GM23338 (cell line): ENCODE results near the gene SHB. TPM values are rescaled to one million over a fixed set of nuclear protein-coding genes. Genes with fewer than 3 reads are reported as not detected.

Experiments
- ATAC-seq: fragments of 200-7000 bp; cut with Tn5 transposase; 3 replicates; pipeline ENCODE4 v1.9.1; 2020
- DNase-seq: peaks from one replicate; pipeline ENCODE4 v3.0.0-alpha.2; 2015; ENCODE audit warnings: low spot score
- H2AFZ ChIP-seq: fragments of 200-600 bp; sonication (generic); 2 replicates; pipeline ENCODE4 v1.8.0; 2016; ENCODE audit warnings: antibody characterized with exemption, mild to moderate bottlenecking, moderate library complexity
- H3F3A ChIP-seq: fragments of 200-600 bp; sonication (generic); replicated peaks from 2 replicates; pipeline ENCODE4 v1.8.0; 2017; ENCODE audit warnings: antibody characterized with exemption, mixed run types, low read depth
- H3K27ac ChIP-seq: fragments of 200-600 bp; sonication (generic); 2 replicates; pipeline ENCODE4 v1.6.1; 2016; ENCODE audit warnings: low read depth
- H3K27me3 ChIP-seq: fragments of 200-600 bp; sonication (generic); 2 replicates; pipeline ENCODE4 v1.8.0; 2016; ENCODE audit warnings: mild to moderate bottlenecking, mixed run types, moderate library complexity; ENCODE audit not compliant: insufficient read depth
- H3K36me3 ChIP-seq: fragments of 200-600 bp; sonication (generic); 2 replicates; pipeline ENCODE4 v1.8.0; 2016; ENCODE audit warnings: mild to moderate bottlenecking; ENCODE audit not compliant: insufficient read depth
- H3K4me1 ChIP-seq: fragments of 200-600 bp; sonication (generic); 2 replicates; pipeline ENCODE4 v1.8.0; 2016; ENCODE audit warnings: mild to moderate bottlenecking, moderate library complexity; ENCODE audit not compliant: insufficient read depth
- H3K4me2 ChIP-seq: fragments of 200-600 bp; sonication (generic); 2 replicates; pipeline ENCODE4 v1.7.1; 2017; ENCODE audit warnings: mixed run types
- H3K4me3 ChIP-seq: fragments of 200-600 bp; sonication (generic); 2 replicates; pipeline ENCODE4 v1.6.1; 2016; ENCODE audit warnings: mixed run types
- H3K79me2 ChIP-seq: fragments of 200-600 bp; sonication (generic); replicated peaks from 2 replicates; pipeline ENCODE4 v1.8.0; 2017; ENCODE audit warnings: mild to moderate bottlenecking; ENCODE audit not compliant: insufficient read depth
- H3K9me2 ChIP-seq: fragments of 200-600 bp; sonication (generic); 2 replicates; pipeline ENCODE4 v1.8.0; 2017; ENCODE audit not compliant: insufficient read depth
- H4K20me1 ChIP-seq: fragments of 200-600 bp; sonication (generic); replicated peaks from 2 replicates; pipeline ENCODE4 v1.8.0; 2017; ENCODE audit warnings: mild to moderate bottlenecking; ENCODE audit not compliant: insufficient read depth
- H3K27ac Mint-ChIP-seq: 2 replicates; pipeline ENCODE4 v1.8.0; 2020; ENCODE audit warnings: inconsistent platforms, mild to moderate bottlenecking, moderate library complexity, mixed read lengths
- H3K27me3 Mint-ChIP-seq: 3 replicates; pipeline ENCODE4 v1.8.0; 2022; ENCODE audit warnings: low read depth, mild to moderate bottlenecking, moderate library complexity, mixed read lengths, inconsistent platforms; ENCODE audit not compliant: insufficient read depth, poor library complexity
- H3K36me3 Mint-ChIP-seq: 3 replicates; pipeline ENCODE4 v1.8.0; 2021; ENCODE audit warnings: low read depth, mild to moderate bottlenecking, inconsistent platforms, moderate library complexity, mixed read lengths
- H3K4me1 Mint-ChIP-seq: 3 replicates; pipeline ENCODE4 v1.8.0; 2020; ENCODE audit warnings: mild to moderate bottlenecking, inconsistent platforms, mixed read lengths
- H3K4me3 Mint-ChIP-seq: 3 replicates; pipeline ENCODE4 v1.8.0; 2021; ENCODE audit warnings: moderate library complexity, mild to moderate bottlenecking, inconsistent platforms, mixed read lengths
- H3K9me3 Mint-ChIP-seq: 3 replicates; pipeline ENCODE4 v1.8.0; 2020; ENCODE audit warnings: moderate library complexity, mild to moderate bottlenecking, inconsistent platforms, mixed read lengths
- CREB1 ChIP-seq: fragments of 250-450 bp; sonication (Bioruptor Pico); IDR thresholded peaks from 2 replicates; pipeline ENCODE4 v1.5.0; 2020; ENCODE audit warnings: low read depth, mild to moderate bottlenecking, moderate library complexity
- CTCF ChIP-seq, 2 experiments: fragments of 200-600 bp in 1 of 2; sonication (generic) in 1 of 2; conservative IDR thresholded peaks; 2 replicates each; pipeline versions ENCODE4 v1.5.1 to v1.6.1; 2016 to 2017; ENCODE audit warnings: antibody characterized with exemption in 2 of 2, low read depth in 2 of 2, mild to moderate bottlenecking in 2 of 2, moderate library complexity in 1 of 2
- ETS1 ChIP-seq: IDR thresholded peaks from 2 replicates; pipeline ENCODE4 v1.6.1; 2016; ENCODE audit warnings: antibody characterized with exemption
- EZH2phosphoT487 ChIP-seq: fragments of 200-600 bp; sonication (generic); IDR thresholded peaks from one replicate; pipeline ENCODE4 v1.8.1; 2018; ENCODE audit warnings: antibody characterized with exemption; ENCODE audit not compliant: unreplicated experiment
- NANOG ChIP-seq: IDR thresholded peaks from 2 replicates; pipeline ENCODE4 v1.6.1; 2016; ENCODE audit warnings: antibody characterized with exemption, borderline replicate concordance
- POLR2AphosphoS5 ChIP-seq: IDR thresholded peaks from 2 replicates; pipeline ENCODE4 v1.6.1; 2016; ENCODE audit warnings: antibody characterized with exemption, low read depth
- STAT1 ChIP-seq: IDR thresholded peaks from one replicate; pipeline ENCODE4 v1.6.1; 2016; ENCODE audit warnings: antibody characterized with exemption; ENCODE audit not compliant: unreplicated experiment
- ZNF114 ChIP-seq: fragments of 250-450 bp; sonication (Bioruptor Pico); IDR thresholded peaks from 2 replicates; pipeline ENCODE4 v1.5.0; 2020; ENCODE audit warnings: mild to moderate bottlenecking, moderate library complexity
- ZNF331 ChIP-seq: fragments of 250-450 bp; sonication (Bioruptor Pico); IDR thresholded peaks from 2 replicates; pipeline ENCODE4 v1.5.0; 2020; ENCODE audit warnings: low read depth, mild to moderate bottlenecking, moderate library complexity
- ZNF462 ChIP-seq: fragments of 250-450 bp; sonication (Bioruptor Pico); IDR thresholded peaks from 2 replicates; pipeline ENCODE4 v1.5.0; 2020; ENCODE audit warnings: mild to moderate bottlenecking, moderate library complexity
- polyA plus RNA-seq: library from polyadenylated mRNA; unstranded; fragments of >200 nt; fragmentation: Nextera tagmentation; extraction: Ambion mirVana; gene quantifications from 2 replicates; pipeline ENCODE4 v1.2.1, GENCODE V29; 2016
- total RNA-seq: library from RNA; depleted of rRNA; stranded (reverse); fragments of >200 nt; shearing (Covaris generic); gene quantifications from 2 replicates; pipeline ENCODE4 v1.2.3, GENCODE V29; 2014

The SHB gene
- total and polyA plus RNA-seq, 2 experiments from 2014 or later = 1.5 to 14.0 TPM

- no peaks in the 10 kb centered on the region; the same call in 1 of the 2 replicates for H3K36me3 ChIP-seq
- no peaks in the 10 kb centered on the region for H3K9me2 ChIP-seq
- H3K4me3 Mint-ChIP-seq = no peak overlapping the region; the same call in 2 of the 3 replicates
- no peak overlapping the region for H2AFZ ChIP-seq
- H3K79me2 ChIP-seq = peaks cover 6% of the 10 kb centered on the region
- peaks cover 13% of the 10 kb centered on the region for H3K27me3 Mint-ChIP-seq
- peaks cover 75% of the 10 kb centered on the region for H3K4me1 ChIP-seq
- no peaks in the 10 kb centered on the region for H3K27me3 ChIP-seq
- DNase-seq (no peak), ATAC-seq (peak; percentile 4)
- no peaks in the 10 kb centered on the region for H3K9me3 Mint-ChIP-seq
- no peaks in the 10 kb centered on the region for H3F3A ChIP-seq
- no peak for TF ChIP-seq CREB1 (CRISPR knock-in tag)
- peak in 1 of 2 experiments; percentile 35; a peak in 2 of 4 replicates for TF ChIP-seq CTCF (conservative IDR thresholded peaks at IDR 0.05; ENCODE audit: low read depth in 2 of 2)
- TF ChIP-seq ETS1 = no peak
- no peak for TF ChIP-seq ZNF114 (CRISPR knock-in tag)
- no peak for TF ChIP-seq ZNF331 (CRISPR knock-in tag)
- TF ChIP-seq EZH2phosphoT487 = no peak
- no peaks in the 10 kb centered on the region for H4K20me1 ChIP-seq
- peak overlapping the region; percentile 84 for H3K27ac Mint-ChIP-seq
- no peaks in the 10 kb centered on the region for H3K36me3 Mint-ChIP-seq
- H3K4me1 Mint-ChIP-seq = peaks cover 84% of the 10 kb centered on the region
- H3K27ac ChIP-seq = no peak overlapping the region; the same call in 1 of the 2 replicates
- peak overlapping the region; percentile 72 for H3K4me2 ChIP-seq
- no peak overlapping the region for H3K4me3 ChIP-seq
Observed at GRCh38 chr9:38023661-38024035, 45.4 kb downstream of the SHB start.

DNA sequence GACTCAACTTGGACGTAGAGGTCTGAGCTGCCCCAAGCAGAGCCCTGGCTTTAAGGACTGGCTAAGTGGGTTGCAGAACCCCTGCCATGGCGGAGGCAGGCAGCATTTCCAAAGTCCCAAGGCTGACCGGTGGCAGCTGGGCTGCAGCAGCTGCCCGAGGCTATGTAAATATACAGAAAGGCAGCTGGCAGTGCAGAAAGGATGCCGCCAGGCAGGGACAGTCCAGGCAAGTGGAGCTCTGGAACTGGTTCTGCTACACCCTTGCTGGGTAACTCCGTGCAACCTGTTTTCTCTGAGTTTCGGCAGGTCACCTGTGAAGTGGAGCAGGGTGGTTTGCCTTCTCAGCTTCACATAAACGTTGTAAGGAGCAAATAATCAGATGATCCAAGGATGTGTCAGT is 46.0 kb downstream of the SHB start:
- Histone ChIP-seq H3K4me1 (peaks cover 81% of the 10 kb centered on the region), H4K20me1 (no peaks in the 10 kb centered on the region), H3K4me3 (no peak overlapping the region), H2AFZ (no peak overlapping the region), H3K36me3 (no peaks in the 10 kb centered on the region; the same call in 1 of the 2 replicates), H3K79me2 (peaks cover 6% of the 10 kb centered on the region), H3K27me3 (no peaks in the 10 kb centered on the region), H3K9me2 (no peaks in the 10 kb centered on the region), H3K27ac (0 out of 2 replicates have a peak overlapping the region, but pooled peaks have one; percentile 42), H3K4me2 (peak overlapping the region; percentile 72; the same call in 1 of the 2 replicates), H3F3A (no peaks in the 10 kb centered on the region)
- H3K9me3 Mint-ChIP-seq = no peaks in the 10 kb centered on the region
- DNase-seq (no peak), ATAC-seq (no peak)
- no peaks in the 10 kb centered on the region for H3K36me3 Mint-ChIP-seq
- H3K27me3 Mint-ChIP-seq = peaks cover 13% of the 10 kb centered on the region
- H3K4me3 Mint-ChIP-seq = no peak overlapping the region
- peaks cover 91% of the 10 kb centered on the region for H3K4me1 Mint-ChIP-seq
- peak overlapping the region; percentile 84 for H3K27ac Mint-ChIP-seq
- TF ChIP-seq ETS1 (no peak), ZNF114 (CRISPR knock-in tag) (no peak), EZH2phosphoT487 (no peak), STAT1 (no peak), ZNF462 (CRISPR knock-in tag) (no peak), POLR2AphosphoS5 (no peak), NANOG (no peak)
